Osteoblast (primary cell): Measurements from ENCODE around the gene NIM1K. TPM values are rescaled to one million over a fixed set of nuclear protein-coding genes. Genes with fewer than 3 reads are reported as not detected.

Source experiments
- DNase-seq: peaks from one replicate; pipeline ENCODE4 v3.0.0; 2011; ENCODE audit warnings: low spot score, mixed read lengths; ENCODE audit not compliant: insufficient read length; ENCODE audit errors: missing footprints
- H2AFZ ChIP-seq: 2 replicates; pipeline ENCODE4 v1.6.0; 2011; ENCODE audit warnings: mild to moderate bottlenecking, low read length
- H3K27ac ChIP-seq: 2 replicates; pipeline ENCODE4 v1.5.1; 2011; ENCODE audit warnings: mild to moderate bottlenecking, low read depth, low read length, moderate library complexity
- H3K27me3 ChIP-seq: 2 replicates; pipeline ENCODE4 v1.6.0; 2012; ENCODE audit warnings: mild to moderate bottlenecking, control low read depth, inconsistent platforms, low read length, moderate library complexity; ENCODE audit not compliant: insufficient read depth
- H3K36me3 ChIP-seq: 2 replicates; pipeline ENCODE4 v1.5.1; 2011; ENCODE audit warnings: mild to moderate bottlenecking, low read length, control low read depth, moderate library complexity; ENCODE audit not compliant: insufficient read depth
- H3K4me1 ChIP-seq: 2 replicates; pipeline ENCODE4 v1.5.1; 2011; ENCODE audit warnings: mild to moderate bottlenecking, low read length, control low read depth, moderate library complexity; ENCODE audit not compliant: insufficient read depth
- H3K4me2 ChIP-seq: 2 replicates; pipeline ENCODE4 v1.6.0; 2011; ENCODE audit warnings: mild to moderate bottlenecking, low read length; ENCODE audit not compliant: insufficient read depth
- H3K4me3 ChIP-seq: fragments of 200-600 bp; sonication (generic); 3 replicates; pipeline ENCODE4 v1.5.1; 2012; ENCODE audit warnings: mild to moderate bottlenecking, low read length, inconsistent platforms; ENCODE audit not compliant: insufficient read depth
- H3K79me2 ChIP-seq: 2 replicates; pipeline ENCODE4 v1.6.0; 2012; ENCODE audit warnings: mild to moderate bottlenecking, low read length, control low read depth, inconsistent platforms; ENCODE audit not compliant: insufficient read depth
- H3K9me3 ChIP-seq: 2 replicates; pipeline ENCODE4 v1.5.1; 2011; ENCODE audit warnings: low read depth, low read length, control low read depth
- H4K20me1 ChIP-seq: 2 replicates; pipeline ENCODE4 v1.6.0; 2012; ENCODE audit warnings: mild to moderate bottlenecking, low read length, control low read depth; ENCODE audit not compliant: insufficient read depth
- total RNA-seq: library from RNA; depleted of rRNA; stranded (reverse); fragments of >200 nt; gene quantifications from 2 replicates; pipeline ENCODE4 v1.2.3, GENCODE V29; 2012
- TF ChIP-seq, protein P1 (sequence below): IDR thresholded peaks from 2 replicates; pipeline ENCODE4 v1.5.1; 2011; ENCODE audit warnings: mild to moderate bottlenecking, low read depth, low read length, moderate library complexity; ENCODE audit errors: extremely low read depth

The NIM1K gene
- total RNA-seq, 1 donor: 1.1 TPM

DNA sequence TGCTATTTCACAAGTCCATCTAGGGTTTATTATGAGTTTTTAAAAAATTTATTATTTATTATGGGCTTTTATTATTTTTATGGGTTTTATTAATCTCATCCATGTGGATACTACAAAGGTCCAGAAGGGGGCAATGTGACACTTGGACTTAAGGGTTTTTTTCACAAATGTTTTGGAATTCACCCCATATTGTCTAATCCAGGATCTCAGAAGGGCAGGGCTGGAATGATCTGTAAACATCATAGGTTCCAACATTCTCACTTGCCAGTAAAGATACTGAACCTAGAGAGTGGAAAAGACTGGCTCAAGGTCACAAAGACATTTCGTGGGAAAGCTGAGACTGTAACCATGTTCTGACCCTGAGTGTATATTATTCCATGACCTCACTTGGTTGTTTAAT, 35.6 kb downstream of the NIM1K start:
- no peaks in the 10 kb centered on the region for H3K9me3 ChIP-seq
- H2AFZ ChIP-seq: no peak overlapping the region
- H3K27me3 ChIP-seq: no peaks in the 10 kb centered on the region
- DNase-seq: no peak
- no peak overlapping the region for H3K4me3 ChIP-seq
- H3K79me2 ChIP-seq: no peaks in the 10 kb centered on the region
- no peak overlapping the region for H3K4me2 ChIP-seq
- H3K4me1 ChIP-seq: no peaks in the 10 kb centered on the region
- no peaks in the 10 kb centered on the region for H3K36me3 ChIP-seq
- H4K20me1 ChIP-seq: no peaks in the 10 kb centered on the region
- no peak overlapping the region for H3K27ac ChIP-seq
- TF ChIP-seq, protein P1, sequence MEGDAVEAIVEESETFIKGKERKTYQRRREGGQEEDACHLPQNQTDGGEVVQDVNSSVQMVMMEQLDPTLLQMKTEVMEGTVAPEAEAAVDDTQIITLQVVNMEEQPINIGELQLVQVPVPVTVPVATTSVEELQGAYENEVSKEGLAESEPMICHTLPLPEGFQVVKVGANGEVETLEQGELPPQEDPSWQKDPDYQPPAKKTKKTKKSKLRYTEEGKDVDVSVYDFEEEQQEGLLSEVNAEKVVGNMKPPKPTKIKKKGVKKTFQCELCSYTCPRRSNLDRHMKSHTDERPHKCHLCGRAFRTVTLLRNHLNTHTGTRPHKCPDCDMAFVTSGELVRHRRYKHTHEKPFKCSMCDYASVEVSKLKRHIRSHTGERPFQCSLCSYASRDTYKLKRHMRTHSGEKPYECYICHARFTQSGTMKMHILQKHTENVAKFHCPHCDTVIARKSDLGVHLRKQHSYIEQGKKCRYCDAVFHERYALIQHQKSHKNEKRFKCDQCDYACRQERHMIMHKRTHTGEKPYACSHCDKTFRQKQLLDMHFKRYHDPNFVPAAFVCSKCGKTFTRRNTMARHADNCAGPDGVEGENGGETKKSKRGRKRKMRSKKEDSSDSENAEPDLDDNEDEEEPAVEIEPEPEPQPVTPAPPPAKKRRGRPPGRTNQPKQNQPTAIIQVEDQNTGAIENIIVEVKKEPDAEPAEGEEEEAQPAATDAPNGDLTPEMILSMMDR: peak; percentile 65

DNA sequence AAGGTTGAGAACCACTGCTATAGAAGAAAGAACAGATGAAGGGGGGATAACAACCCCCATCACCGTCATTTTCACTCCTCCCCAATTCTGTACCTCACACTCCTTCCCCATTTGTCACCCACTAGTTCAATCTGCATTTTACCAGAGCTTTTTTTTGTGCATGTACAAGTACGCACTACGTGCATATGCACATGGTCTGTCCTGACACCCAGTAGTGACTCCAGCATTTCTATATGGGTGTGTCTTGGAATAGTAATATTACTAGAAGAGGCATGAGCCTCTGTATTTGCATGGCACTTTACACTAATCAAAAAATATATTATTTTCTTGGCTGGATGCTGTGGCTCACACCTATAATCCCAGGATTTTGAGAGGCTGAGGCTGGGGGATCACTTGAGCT, 38.7 kb downstream of the NIM1K start:
- Histone ChIP-seq H3K27me3 (no peaks in the 10 kb centered on the region), H3K4me2 (no peak overlapping the region), H3K4me3 (no peak overlapping the region), H3K36me3 (no peaks in the 10 kb centered on the region), H4K20me1 (no peaks in the 10 kb centered on the region), H2AFZ (no peak overlapping the region), H3K27ac (no peak overlapping the region), H3K9me3 (no peaks in the 10 kb centered on the region), H3K4me1 (no peaks in the 10 kb centered on the region), H3K79me2 (no peaks in the 10 kb centered on the region)
- no peak for DNase-seq
- TF ChIP-seq, protein P1: no peak

DNA sequence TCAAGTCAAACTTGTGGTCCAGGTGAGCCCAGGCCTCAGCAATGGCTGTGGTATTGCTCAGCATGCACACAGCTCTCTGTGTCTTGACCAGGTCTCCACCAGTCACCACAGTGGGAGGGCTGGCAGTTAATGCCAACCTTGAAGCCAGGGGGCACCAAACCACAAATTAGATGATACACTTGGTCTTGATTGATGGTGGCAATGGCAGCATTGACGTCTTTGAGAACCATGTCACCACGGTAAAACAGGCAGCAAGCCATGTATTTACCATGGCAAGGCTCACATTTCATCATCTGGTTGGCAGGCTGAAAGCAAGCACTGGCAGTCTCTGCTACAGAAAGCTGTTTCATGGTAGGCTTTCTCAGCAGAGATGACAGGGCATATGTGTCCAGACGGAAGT, 40.0 kb downstream of the NIM1K start:
- Histone ChIP-seq H3K27me3 (no peaks in the 10 kb centered on the region), H3K9me3 (no peaks in the 10 kb centered on the region), H3K4me3 (no peak overlapping the region), H4K20me1 (no peaks in the 10 kb centered on the region), H3K4me1 (no peaks in the 10 kb centered on the region), H3K4me2 (no peak overlapping the region), H3K27ac (no peak overlapping the region), H2AFZ (peak overlapping the region; percentile 68), H3K36me3 (no peaks in the 10 kb centered on the region), H3K79me2 (no peaks in the 10 kb centered on the region)
- DNase-seq: no peak
- TF ChIP-seq, protein P1: peak; percentile 25

DNA sequence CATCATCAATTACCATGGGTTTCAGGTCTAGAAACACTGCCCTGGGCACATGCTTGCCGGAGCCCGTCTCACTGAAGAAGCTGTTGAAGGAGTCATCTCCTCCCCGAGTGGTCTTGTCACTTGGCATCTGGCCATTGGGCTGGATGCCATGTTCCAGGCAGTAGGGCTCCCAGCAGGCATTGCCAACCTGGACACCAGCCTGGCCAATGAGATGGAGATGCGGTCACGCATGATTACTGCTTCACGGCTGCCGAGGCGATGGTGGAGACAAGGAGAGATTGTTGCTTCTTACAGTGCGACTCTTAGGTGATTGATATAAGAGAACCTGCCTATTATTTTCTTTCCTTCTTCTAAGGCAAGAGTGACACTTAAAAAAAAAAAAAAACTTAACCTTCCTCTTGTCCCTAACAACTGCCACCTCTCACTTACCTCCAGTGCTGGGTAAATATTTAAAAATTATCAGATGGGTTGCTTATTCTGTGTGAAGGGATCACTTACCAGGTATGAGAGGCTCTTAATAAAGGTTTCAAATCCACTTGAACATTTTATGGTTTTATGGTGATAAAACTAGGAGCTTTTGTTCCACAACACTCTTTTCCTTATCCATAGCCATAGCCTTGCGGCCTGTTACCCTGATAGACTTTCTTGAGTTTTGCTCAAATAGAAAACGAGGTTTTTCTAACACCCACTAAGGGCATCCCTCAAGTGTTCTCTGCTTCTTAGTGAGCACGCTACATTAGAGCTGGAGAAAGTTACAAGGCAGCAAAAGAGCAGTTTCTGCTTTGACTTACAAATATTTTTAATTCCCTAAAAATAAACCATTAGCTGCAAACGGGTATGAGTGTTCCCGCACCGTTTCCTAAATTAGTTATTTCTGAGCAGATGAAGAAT, 41.2 kb downstream of the NIM1K start:
- Histone ChIP-seq H2AFZ (no peak overlapping the region), H3K4me3 (no peak overlapping the region), H3K36me3 (no peaks in the 10 kb centered on the region), H3K4me1 (no peaks in the 10 kb centered on the region), H3K4me2 (no peak overlapping the region), H3K27me3 (no peaks in the 10 kb centered on the region), H3K27ac (no peak overlapping the region), H3K9me3 (no peaks in the 10 kb centered on the region), H4K20me1 (no peaks in the 10 kb centered on the region), H3K79me2 (no peaks in the 10 kb centered on the region)
- DNase-seq: no peak
- TF ChIP-seq, protein P1: no peak
